ENCODE measurements around the gene ACER1. TPM values are rescaled to one million over a fixed set of nuclear protein-coding genes. Genes with fewer than 3 reads are reported as not detected.

ACER1 gene
- total and polyA plus RNA-seq, 2 experiments from 2014 or later, result not detected

GRCh38 chr19:6264803-6265202 lies 68.6 kb downstream of the ACER1 start (continued):
- TF ChIP-seq REST (IDR thresholded peaks at IDR 0.05; ENCODE audit: unreplicated experiment) (no peak), EZH2 (IDR thresholded peaks at IDR 0.05; ENCODE audit: low read depth, unreplicated experiment) (no peak)

DNA sequence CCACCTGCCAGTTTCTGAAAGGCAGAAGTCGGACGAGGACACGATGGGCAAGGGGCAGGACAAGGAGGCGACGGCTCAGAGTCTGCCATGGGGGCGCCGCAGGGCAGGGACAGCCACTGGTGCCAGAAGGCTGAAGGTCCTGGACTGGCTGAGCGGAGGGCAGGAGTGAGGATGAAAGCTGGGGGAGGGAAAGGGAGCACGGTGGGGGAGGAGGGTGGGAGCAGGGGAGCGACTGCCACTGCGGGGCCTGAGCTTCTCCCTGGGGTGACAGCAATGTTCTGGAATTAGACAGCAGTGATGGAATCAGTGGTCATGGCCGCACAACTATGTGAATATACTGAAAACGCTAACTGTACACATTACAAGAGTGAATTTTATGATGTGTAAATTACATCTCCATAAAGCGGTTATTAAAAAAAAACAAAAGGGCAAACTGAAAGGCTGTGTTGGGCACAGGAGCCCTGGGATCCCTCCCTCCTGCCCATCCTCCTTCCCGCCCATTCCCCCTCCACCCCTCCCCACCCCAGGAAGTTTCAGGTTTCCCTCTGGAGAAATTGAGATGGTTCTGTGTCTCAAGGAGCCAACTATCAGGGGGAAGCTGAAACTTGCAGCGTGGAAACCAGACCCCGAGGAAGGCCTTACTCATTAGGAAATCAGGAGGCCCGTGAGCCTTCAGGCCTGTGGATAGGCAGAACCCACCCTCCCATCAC lies 69.5 kb downstream of the ACER1 start:
- Mint-ChIP-seq H3K9me3 (no peaks in the 10 kb centered on the region), H3K27me3 (ENCODE audit: insufficient read depth, low read depth, poor library complexity) (peaks cover 10% of the 10 kb centered on the region), H3K4me1 (peaks cover 11% of the 10 kb centered on the region), H3K4me3 (0 out of 3 replicates have a peak overlapping the region, but pooled peaks have one; percentile 32), H3K27ac (peak overlapping the region; percentile 97), H3K36me3 (ENCODE audit: low read depth) (peaks cover 58% of the 10 kb centered on the region)
- DNase-seq (ENCODE audit: low spot score), result no peak
- H3F3A ChIP-seq (replicated peaks; ENCODE audit: low read depth), result no peaks in the 10 kb centered on the region
- no peak overlapping the region for H3K4me3 ChIP-seq
- H3K27ac ChIP-seq (ENCODE audit: low read depth), result 0 out of 2 replicates have a peak overlapping the region, but pooled peaks have one; percentile 67
- H3K9me2 ChIP-seq (ENCODE audit: insufficient read depth), result no peaks in the 10 kb centered on the region
- 0 out of 2 replicates have a peak, but pooled peaks cover 6% of the 10 kb centered on the region for H3K4me1 ChIP-seq (ENCODE audit: insufficient read depth)
- H3K27me3 ChIP-seq (ENCODE audit: insufficient read depth), result no peaks in the 10 kb centered on the region
- no peak overlapping the region for H2AFZ ChIP-seq
- TF ChIP-seq, protein P1, sequence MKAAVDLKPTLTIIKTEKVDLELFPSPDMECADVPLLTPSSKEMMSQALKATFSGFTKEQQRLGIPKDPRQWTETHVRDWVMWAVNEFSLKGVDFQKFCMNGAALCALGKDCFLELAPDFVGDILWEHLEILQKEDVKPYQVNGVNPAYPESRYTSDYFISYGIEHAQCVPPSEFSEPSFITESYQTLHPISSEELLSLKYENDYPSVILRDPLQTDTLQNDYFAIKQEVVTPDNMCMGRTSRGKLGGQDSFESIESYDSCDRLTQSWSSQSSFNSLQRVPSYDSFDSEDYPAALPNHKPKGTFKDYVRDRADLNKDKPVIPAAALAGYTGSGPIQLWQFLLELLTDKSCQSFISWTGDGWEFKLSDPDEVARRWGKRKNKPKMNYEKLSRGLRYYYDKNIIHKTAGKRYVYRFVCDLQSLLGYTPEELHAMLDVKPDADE (IDR thresholded peaks at IDR 0.05), result no peak
- no peak for TF ChIP-seq STAT1 (IDR thresholded peaks at IDR 0.05; ENCODE audit: unreplicated experiment)
- TF ChIP-seq POLR2AphosphoS5 (IDR thresholded peaks at IDR 0.05; ENCODE audit: low read depth), result no peak
- no peak for TF ChIP-seq EZH2 (IDR thresholded peaks at IDR 0.05; ENCODE audit: low read depth, unreplicated experiment)
- TF ChIP-seq ZNF462 (CRISPR knock-in tag; IDR thresholded peaks at IDR 0.05), result no peak
- TF ChIP-seq ZNF331 (CRISPR knock-in tag; IDR thresholded peaks at IDR 0.05; ENCODE audit: low read depth), result no peak
- TF ChIP-seq, protein P2, sequence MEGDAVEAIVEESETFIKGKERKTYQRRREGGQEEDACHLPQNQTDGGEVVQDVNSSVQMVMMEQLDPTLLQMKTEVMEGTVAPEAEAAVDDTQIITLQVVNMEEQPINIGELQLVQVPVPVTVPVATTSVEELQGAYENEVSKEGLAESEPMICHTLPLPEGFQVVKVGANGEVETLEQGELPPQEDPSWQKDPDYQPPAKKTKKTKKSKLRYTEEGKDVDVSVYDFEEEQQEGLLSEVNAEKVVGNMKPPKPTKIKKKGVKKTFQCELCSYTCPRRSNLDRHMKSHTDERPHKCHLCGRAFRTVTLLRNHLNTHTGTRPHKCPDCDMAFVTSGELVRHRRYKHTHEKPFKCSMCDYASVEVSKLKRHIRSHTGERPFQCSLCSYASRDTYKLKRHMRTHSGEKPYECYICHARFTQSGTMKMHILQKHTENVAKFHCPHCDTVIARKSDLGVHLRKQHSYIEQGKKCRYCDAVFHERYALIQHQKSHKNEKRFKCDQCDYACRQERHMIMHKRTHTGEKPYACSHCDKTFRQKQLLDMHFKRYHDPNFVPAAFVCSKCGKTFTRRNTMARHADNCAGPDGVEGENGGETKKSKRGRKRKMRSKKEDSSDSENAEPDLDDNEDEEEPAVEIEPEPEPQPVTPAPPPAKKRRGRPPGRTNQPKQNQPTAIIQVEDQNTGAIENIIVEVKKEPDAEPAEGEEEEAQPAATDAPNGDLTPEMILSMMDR (conservative IDR thresholded peaks at IDR 0.05; ENCODE audit: low read depth in 2 of 2), result peak in 1 of 2 experiments; percentile 18; a peak in 1 of 4 replicates
- no peak for TF ChIP-seq EZH2phosphoT487 (IDR thresholded peaks at IDR 0.05; ENCODE audit: unreplicated experiment)
- H4K20me1 ChIP-seq (replicated peaks; ENCODE audit: insufficient read depth), result peaks cover 14% of the 10 kb centered on the region
- H3K4me2 ChIP-seq, result peak overlapping the region; percentile 66
- ATAC-seq, result peak; percentile 52
- peaks cover 9% of the 10 kb centered on the region; the same call in 1 of the 2 replicates for H3K36me3 ChIP-seq (ENCODE audit: insufficient read depth)
- H3K79me2 ChIP-seq (replicated peaks; ENCODE audit: insufficient read depth), result peaks cover 77% of the 10 kb centered on the region
